Measurements from ENCODE around the gene DHRS4L2.
"Not testable (repeated sequence)": the region's sequence is repeated elsewhere in the genome, so short reads cannot be mapped to it uniquely, and the experiment has no call there.

DNA sequence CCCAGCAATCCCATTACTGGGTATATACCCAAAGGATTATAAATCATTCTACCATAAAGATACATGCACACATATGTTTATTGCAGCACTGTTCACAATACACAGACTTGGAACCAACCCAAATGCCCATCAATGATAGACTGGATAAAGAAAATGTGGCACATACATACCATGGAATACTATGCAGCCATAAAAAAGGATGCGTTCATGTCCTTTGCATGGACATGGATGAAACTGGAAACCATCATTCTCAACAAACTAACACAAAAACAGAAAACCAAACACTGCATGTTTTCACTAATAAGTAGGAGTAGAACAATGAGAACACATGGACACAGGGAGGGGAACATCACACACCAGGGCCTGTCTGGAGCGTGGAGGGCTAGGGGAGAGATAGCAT, 42.6 kb downstream of the DHRS4L2 start:
- TF ChIP-seq POLR2A (IDR thresholded peaks at IDR 0.05; ENCODE audit: low read depth, low read length); USF2 (IDR thresholded peaks at IDR 0.05; ENCODE audit: low read depth, low read length); CTCF (conservative IDR thresholded peaks at IDR 0.05; ENCODE audit: low read depth, low read length): not testable (repeated sequence)
